GM19193 (cell line): ENCODE measurements around the gene BCDIN3D.

Source experiments
- POLR2A ChIP-seq: IDR thresholded peaks from 4 replicates; pipeline ENCODE4 v1.6.1; 2011; ENCODE audit not compliant: insufficient read depth, insufficient read length; ENCODE audit errors: extremely low read depth

Gene BCDIN3D

GRCh38 chr12:49881415-49882247, 38.7 kb upstream of the BCDIN3D start:
- TF ChIP-seq POLR2A, result no peak

- no peak for TF ChIP-seq POLR2A
Observed at GRCh38 chr12:49880756-49881414, 38.0 kb upstream of the BCDIN3D start.

GRCh38 chr12:49878021-49878420, 35.1 kb upstream of the BCDIN3D start:
- TF ChIP-seq POLR2A, result no peak

- no peak for TF ChIP-seq POLR2A
Observed at GRCh38 chr12:49877066-49877465, 34.2 kb upstream of the BCDIN3D start.

- no peak for TF ChIP-seq POLR2A
Observed at GRCh38 chr12:49876070-49876469, 33.2 kb upstream of the BCDIN3D start.

- no peak for TF ChIP-seq POLR2A
Observed at GRCh38 chr12:49875115-49875720, 32.3 kb upstream of the BCDIN3D start.

- TF ChIP-seq POLR2A, result no peak
Observed at GRCh38 chr12:49874142-49874897, 31.4 kb upstream of the BCDIN3D start.

GRCh38 chr12:49873361-49873934, 30.5 kb upstream of the BCDIN3D start:
- no peak for TF ChIP-seq POLR2A

GRCh38 chr12:49872781-49873181, 29.9 kb upstream of the BCDIN3D start:
- TF ChIP-seq POLR2A, result no peak

- no peak for TF ChIP-seq POLR2A
Observed at GRCh38 chr12:49872381-49872780, 29.5 kb upstream of the BCDIN3D start.

GRCh38 chr12:49871263-49871561, 28.3 kb upstream of the BCDIN3D start:
- TF ChIP-seq POLR2A, result no peak

GRCh38 chr12:49870501-49871262, 27.8 kb upstream of the BCDIN3D start:
- TF ChIP-seq POLR2A, result no peak

GRCh38 chr12:49869816-49870500, 27.1 kb upstream of the BCDIN3D start:
- TF ChIP-seq POLR2A, result no peak
